Activated naive CD4-positive, alpha-beta T cell treated with Interleukin-2 at 50 U/mL for 16 hours (primary cell): ENCODE measurements around the gene LCN9.

ENCODE experiments used
- DNase-seq: peaks from one replicate; pipeline ENCODE4 v3.0.0-alpha.2; 2020

The LCN9 gene

DNA sequence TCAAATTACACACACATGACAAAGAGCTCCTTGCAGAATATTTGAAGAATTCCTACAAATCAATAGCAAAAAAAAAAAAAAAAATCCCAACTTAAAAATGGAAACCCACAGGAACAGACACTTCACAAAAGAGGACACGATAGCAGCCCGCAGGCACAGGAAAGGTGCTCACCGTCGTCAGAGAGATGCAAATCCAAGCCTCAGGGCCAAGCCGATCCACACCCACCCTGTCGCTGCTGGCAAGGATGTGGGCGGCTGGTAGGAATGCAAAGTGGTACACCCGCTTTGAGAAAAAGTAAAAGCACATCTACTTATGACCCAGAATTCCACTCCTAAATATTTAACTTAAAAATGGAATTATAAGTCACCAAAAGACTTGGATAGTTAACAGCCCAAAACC lies 10.8 kb downstream of the LCN9 start:
- DNase-seq, result no peak

DNA sequence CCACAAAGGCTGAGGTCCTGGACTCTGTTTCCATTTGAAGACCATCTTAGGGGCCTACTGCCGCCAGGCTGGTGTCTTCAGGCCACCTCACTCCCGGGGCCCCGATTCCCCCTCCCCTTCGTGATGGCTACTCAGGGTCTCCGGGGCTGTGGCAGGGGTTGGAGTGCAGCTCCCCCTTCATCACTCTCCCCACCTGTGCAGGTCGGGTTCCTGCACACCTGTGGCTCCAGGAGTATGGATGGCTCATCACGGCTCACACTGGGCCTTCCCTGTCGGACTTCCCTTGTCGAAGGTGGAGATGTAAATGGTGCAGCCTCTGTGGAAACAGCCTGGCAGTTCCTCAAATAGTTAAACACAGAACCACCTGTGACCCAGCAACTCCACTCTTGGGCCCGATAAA lies 11.9 kb downstream of the LCN9 start:
- DNase-seq, result no peak

DNA sequence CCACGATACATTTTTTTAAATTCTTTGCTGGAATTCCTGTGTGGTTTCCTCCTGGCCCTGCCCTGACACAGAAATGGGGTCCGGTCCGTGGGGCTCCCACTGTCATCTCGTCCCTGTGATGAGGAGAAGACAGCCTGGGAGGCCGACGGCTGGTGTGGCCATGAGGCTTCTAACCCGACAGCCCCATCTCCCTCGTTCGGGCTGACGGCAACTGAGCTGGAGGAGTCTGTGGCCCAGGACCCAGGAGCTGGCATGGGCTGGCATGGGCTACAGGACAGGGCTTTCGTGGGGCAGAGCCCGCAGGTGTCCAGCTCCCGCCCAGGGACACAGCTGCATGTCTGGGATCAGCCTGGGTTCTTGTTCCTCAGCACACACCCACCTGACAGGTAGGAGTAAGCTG lies 13.8 kb downstream of the LCN9 start:
- DNase-seq, result no peak

DNA sequence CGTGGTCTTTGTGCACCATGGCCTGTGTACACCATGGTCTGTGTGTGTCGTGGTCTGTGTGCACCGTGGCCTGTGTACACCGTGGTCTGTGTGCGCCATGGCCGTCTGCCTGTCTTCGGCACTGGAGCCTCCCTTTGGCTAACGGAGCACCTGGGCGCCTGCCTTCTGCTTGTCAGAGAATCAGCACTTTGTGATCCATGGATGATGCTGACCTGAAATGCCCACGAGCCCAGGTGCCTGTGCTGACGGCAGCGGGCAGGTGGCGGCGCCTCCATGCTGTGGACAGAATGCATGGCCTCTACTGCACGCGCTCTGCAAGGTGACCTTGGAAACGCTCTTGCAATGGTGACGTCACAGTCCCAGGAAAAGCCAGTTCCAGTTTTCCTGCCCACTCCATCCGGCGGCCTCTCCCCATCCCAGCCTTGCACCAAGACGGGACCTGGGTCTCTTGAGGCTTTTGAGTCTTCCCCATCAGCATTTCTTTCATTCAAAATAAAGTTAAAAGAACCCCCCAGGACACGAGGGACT lies 14.6 kb downstream of the LCN9 start:
- no peak for DNase-seq

DNA sequence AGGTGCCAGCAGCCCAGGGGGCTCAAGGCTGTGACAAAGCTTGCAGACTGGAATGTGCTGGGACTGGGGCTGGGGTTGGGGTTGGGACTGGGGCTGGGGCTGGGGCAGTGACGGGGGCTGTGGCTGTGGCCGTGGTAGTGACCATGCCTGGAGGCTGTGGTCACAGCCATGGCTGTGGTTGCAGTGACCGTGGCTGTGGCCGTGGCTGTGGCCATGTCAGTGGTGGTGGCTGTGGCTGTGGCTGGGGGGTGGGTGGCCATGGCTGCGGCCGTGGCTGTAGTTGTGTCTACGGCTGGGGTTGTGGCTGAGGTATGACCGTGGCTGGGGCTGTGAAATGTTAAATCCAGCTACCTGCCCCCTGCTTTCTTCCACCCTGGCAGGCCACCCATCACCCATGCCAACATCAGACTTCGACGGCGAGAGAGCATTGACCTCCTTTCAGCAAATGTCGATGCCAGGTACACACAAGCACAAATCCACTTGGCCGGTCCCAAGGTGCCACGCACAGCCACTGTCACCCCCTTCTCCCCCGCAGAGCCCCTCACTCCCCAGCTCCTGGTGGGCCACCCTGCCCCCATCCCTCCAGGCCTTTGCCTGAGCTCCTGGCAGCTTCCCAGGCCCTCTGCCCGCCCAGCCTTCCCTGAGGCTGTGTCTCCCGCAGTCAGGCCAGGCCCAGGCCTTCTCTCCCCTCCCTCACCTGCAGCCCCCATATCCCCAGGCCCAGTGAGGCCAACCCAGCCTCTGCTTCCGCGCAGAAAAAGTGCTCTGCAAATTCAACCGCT lies 15.3 kb downstream of the LCN9 start:
- DNase-seq, result no peak

DNA sequence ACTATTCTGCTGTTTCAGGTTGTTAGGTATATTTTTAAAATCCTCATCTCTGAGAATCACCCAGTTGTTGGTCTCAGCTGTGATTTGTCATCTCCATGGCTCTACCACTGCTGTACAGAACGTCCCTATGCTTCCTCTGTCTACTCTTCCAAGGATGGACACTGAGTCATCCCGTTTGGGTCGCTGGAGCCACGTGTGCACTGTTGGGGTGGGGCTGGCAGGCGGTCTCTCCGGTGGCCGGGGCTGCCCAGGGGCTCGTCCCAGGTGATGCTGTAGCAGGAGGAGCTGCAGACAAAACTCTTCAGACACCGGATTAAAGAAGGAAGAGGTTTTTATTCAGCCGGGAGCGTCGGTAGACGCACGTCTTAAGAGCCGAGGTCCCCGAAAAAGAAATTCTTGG lies 16.9 kb downstream of the LCN9 start:
- no peak for DNase-seq

DNA sequence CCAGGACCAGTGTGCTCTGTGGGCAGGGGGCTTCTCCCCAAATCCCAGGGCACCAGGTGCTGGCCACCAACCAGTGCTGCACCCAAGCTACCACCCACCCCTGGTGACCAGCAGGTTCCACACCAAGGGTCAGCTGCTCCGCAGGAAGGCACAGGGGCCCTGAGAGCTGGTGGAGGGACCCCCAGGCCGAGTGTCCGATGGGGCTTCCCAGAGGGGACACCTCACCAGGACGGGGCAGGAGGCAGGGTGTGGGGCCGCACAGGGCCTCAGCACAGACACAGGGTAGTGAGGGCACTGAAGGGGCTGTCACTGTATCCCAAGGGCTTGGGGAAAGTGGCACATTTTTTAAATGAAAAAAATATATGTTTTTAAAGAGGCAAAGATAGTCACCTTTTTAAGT lies 18.1 kb downstream of the LCN9 start:
- DNase-seq, result no peak

DNA sequence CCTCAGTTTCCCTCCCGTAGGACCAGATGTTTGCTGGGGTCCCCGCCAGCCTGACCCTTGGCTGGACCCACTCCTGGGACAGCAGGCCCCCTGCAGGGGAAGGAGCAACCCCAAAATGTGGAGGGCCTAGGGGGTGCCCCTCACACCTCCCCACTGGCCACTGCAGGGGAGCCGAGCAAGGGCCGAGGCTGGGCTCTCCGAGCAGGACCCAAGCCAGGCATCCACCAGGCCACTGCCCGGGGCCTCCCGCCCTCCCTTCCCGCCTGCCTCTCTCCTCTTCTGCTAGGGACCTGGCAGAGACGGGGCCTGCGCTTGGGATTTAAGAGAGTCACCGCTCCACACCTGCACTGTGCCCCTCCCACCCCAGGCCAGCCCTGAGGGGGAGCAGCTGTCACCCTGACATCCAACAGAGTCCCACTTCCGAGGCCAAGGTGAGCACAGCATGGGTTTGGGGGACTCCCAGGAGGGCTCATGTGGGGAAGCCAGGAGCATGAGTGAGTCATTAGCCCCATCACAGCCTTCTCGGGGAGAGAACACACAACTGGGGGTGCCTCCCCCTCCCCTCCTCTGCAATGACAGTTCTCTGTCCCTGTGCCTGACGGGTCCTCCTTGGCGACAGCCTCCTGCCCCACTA lies 20.4 kb downstream of the LCN9 start:
- no peak for DNase-seq

DNA sequence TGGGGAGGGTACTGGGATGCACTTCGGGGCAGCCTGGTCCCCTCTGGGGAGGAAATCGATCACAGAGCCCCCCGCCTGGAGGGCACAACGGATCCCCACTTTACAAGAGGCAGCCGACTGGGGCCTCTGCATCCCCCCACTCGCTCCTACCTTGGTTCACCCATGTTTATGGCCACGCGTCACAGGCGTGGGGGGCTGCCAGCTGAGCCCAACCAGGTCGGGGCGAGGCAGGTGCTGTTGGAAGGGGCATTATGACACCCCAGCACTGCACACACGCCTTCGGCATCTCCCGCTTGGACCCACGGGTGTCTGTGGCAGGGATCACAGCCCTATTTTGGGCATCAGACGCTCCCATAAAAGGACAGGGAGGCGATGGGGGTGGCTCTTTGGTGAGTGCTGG lies 21.6 kb downstream of the LCN9 start:
- DNase-seq, result no peak

DNA sequence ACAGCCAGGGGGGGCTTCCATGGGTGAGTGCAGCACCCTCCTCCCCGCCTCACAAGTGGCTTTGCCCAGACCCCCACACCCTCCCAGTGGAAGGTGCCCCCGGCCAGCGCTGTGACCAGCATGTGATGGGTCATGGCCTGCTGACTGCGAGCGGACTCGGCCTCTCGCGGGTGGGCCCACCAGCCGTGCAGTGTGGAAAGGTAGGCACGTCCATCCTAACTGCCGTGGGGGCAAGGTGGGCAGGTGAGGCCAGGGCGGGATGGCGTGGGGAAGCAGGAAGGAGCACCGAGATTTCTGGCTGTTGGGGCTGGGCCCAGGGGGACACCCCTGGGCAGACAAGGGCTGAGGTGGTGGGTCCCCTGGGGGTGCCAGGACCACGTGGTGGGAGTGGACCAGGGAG lies 24.1 kb downstream of the LCN9 start:
- no peak for DNase-seq

DNA sequence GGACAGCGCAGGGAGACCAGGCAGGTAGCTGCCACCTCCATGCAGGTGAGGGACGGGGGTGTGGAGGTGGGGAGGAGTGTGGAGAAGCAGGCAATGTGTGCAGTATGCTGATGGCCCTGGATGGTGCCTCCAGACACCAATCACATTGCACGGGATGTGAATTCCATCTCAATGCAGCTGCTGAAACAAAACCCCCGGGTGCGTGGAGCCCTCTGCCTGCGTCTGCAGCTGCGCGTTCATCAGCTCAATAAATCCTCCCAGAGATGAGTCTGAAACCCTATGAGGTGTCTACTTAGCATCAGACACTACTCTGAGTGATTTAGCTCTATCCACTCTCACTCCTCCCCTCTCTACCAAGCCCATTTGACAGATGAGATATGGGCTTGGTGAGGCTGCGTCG lies 25.9 kb downstream of the LCN9 start:
- DNase-seq, result no peak

DNA sequence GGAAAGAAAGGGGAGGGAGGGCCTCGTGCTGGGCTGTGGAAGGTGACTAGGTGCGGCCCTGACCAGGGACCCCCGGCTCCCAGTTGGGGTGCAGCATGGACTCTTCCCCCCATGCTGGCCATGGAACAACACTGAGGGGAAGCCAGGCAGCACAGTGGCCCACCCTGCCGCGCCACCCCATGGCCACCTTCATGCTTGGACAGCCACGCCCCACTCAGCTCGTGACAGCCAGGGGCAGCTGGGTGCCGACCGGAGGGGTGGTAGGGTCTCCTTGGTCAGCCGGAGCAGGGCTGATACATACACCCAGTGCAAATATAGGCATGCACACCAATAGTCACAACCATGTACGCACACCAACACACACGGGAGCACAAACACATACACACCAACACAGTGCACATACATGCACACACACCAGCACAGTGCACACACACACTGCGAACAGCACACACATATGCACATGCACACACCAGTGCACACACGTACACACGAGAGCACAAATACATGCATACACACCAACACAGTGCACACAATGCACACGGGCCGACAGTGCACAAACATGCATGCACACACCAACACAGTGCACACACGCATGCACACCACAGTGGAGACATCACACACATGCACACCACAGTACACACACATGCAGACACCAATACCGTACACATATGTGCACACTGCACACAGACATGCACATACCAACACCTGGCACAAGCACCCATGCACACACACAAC lies 27.9 kb downstream of the LCN9 start:
- no peak for DNase-seq

DNA sequence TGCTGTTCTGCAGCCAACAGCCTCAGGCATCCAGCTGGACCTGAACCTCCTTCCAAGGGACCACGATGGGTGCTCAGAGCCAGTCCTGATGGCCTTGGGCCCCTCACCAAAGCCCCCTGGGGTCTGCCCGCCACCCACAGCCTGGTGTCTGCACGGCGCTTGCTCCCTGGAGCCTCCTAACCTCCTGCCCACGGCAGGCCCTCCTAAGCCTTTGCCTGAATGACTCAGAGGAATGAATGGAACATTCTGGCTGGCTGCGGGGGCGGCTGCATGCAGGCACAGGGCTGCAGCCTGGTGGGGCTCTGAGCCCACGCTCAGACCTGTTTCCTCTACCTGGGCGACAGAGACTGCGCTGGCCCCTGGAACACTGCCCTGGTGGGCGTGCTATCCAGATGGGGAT lies 29.3 kb downstream of the LCN9 start:
- DNase-seq, result no peak

DNA sequence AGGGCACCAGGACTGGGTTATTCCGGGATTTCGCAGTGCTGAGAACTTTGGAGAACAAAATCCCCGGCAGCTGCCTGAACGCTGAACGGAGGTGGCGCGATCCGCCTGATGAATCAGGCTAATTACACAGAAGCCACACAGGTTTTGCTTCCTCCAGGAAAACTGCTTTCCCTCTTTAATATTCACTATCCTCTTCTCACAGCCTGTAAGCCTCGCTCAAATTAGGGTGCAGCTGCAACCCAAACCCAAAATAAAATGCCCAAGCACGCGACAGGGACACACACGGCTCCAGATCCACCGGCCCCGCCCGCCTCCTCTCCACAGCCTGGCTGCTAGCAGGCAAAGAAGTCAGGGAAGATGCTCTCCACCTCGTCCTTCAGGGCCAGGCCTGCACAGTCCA lies 30.2 kb downstream of the LCN9 start:
- DNase-seq, result no peak

DNA sequence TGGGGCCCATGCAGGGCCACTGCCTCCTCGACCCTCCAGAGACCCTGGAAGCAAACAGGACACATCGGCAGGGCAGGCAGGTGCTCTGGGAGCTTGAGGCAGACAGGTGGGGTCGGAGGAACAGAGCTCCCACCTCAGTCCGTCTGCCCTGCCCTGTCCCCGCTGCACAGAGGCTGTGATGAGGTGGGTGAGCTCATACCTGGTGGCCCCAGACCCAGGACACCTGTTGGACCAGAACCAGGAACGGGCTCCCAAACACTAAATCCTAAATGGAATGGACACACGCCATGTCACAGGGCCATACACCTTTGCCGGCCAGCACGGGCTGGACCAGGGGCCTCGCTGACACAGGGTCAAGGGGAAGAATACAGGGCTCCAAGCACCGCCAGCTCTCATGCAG lies 30.7 kb downstream of the LCN9 start:
- no peak for DNase-seq

DNA sequence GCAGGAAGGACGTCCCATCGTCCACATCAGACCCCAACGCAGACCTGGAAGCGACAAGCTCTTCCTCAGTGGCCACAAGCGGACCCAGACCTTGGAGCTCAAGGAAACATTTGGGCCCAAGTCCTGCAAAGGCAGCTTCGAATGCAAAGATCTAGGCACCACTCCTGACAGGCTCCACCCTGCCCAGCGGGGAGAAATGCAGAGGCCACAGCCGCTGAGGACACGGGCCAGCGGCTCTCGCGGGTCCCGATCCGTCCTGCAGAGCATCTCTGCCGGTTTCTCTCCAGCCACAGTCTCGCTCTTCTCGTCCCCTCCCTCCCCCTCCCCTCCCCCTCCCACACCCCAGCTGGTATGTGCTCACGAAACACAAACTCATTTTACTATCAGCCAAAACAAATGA lies 31.3 kb downstream of the LCN9 start:
- DNase-seq, result no peak

DNA sequence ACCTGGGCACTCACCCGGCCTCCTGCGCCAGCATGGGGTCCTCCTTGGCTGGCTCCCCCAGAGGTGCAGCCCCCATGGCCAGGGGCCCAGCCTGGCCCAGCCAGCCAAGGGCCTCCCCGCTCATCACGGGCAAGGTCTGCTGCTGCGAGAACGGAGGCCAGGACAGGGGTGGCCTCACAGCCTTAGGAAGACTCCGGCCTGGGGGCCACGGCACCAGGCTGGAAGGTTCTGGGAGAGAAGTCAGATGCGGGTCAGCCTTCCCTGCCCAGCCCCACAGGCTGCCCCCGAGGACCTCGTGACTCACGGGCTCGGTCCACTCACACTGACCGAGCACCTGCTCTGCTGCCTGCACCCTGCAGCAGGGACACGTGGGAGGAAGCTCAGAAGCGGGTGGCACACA lies 31.9 kb downstream of the LCN9 start:
- no peak for DNase-seq

DNA sequence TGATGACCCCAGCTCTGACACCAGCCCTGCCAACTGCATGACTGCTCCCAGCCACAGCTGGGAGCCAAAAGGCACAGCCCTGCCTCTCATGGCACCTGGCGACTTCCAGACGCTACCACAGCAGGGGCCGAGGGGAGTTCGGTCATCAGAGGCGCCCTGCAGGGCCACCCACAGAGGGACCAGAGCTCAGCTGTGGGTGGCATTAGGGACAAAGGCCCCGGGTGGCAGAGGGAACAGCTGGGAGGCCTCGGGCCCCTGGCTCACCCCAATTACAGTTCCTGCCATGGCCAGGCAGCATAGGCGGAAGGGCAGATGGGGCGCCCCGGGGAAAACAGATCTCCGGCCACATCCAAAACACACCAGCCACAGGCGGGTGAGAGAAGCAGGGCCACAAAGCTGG lies 32.5 kb downstream of the LCN9 start:
- no peak for DNase-seq

DNA sequence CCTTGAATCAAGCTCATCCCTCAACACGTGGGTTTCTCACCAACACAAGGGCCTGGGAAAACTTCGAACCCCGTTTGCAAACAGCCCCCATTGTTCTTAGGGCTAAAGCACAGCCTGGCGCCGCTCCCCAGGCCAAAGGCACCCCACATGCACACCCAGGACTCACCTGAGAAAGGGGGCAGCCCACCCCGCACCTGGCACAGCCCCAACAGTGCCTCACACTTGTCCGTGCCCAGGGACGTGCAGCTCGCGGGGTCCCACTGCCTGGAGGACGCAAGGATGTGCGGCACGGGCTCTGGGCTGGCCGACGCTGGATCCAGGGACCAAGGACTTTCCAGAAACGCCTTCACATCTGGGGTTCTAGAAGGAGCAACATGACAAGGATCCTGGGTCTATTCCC lies 33.3 kb downstream of the LCN9 start:
- DNase-seq, result no peak

DNA sequence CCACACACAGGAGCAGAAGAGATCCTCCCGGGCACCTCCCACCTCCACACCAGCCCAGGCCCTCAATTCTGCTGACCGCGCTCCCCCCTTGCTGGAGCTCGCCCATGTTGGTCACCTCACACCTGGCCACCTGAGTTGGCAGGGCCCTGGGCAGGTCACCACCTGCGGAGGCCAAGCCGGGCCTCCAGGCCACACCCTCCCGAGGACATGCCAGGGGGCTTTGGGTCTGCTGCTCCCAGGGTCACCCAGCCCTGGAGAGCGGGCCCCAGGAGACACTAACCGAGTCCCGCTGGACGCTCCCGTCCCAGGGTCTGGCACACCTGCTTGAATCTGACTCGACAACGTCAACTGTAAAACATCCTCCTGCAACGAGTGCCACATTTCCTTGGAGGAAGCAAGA lies 34.1 kb downstream of the LCN9 start:
- DNase-seq, result no peak

DNA sequence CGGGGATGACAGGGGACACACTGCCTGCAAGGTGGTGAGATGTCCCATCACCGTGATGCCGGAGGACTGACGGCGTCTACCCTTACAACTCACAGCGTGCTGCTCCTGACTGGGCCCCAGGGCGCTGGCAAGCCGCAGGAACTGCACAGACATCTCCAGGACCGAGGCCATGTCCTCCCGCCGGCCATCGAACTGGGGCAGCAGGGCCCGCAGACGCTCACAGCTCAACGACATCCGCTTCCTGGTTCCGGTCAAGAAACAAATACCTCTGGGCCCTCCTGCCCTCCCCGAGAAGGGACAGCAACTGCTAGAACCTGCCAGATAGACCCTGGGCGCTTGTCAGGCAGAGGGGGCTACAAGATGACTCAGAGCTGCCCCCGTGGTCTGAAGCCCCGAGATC lies 35.1 kb downstream of the LCN9 start:
- DNase-seq, result no peak

DNA sequence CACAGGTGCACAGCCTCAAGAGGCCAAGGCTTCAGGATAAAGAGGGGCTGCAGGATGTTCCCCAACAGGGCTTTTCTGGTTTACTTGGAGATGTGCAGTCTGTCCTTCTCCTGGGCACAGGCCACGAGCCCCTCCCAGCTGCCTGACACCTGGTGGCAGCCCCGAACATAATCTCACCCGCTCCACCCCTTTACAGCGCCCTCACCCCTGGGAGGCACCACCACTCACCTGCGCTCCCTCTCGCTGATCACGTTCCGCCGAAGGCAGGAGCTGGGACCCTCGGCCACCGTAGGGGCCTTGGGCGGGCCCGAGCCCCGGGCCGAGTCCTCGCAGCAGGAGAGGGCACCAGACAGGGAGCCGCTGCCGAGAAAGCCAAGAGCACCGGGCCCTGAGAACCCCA lies 35.7 kb downstream of the LCN9 start:
- DNase-seq, result no peak

DNA sequence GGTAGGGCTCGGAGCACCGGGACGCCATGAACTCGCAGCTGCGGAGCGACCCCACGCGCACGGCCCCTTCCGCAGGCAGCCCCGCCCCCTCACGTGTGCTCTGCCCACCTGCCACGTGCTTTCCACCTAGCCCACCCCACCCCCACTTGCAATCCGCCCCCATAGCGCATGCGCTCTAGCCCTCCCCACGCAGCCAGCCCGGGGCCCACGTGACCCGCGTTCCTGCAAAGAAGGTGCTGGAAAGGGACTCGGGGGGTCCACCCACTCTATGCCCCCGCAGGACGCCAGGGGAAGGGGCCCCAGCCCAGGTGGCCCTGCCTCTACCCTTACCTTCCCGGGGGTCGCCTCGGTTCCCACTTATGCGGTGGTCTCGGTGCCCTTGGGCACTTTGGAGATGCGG lies 36.3 kb downstream of the LCN9 start, which contains the start of gene SOHLH1:
Gene SOHLH1, minus strand, starts transcription at position 42 of the 400 bp plus-strand sequence. Its CDS starts 14 bp downstream, at position 28.
- DNase-seq, result no peak

DNA sequence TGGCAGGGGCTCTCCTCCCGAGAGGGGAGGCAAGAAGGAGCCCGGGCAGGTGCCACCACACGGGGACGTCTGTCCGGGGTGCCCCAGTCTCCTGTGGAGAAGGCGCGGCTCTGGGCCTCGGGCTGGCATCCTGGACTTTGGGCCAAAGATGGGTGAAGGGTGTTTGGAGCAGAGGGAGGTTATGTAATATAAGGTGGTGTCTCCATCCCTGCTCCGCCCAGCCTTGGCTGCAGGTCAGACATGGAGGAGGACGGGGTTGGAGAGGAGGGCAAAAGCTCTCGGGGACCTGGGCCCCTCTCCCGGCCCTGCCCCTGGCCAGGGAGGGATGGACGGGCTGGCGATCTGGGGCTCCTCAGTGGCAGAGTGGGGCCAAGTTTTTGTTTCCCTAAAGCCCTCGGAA lies 37.4 kb downstream of the LCN9 start:
- no peak for DNase-seq
